ENCODE measurements around the gene NTN5.
"Not testable (repeated sequence)": the region's sequence is repeated elsewhere in the genome, so short reads cannot be mapped to it uniquely, and the experiment has no call there.

Gene NTN5

DNA sequence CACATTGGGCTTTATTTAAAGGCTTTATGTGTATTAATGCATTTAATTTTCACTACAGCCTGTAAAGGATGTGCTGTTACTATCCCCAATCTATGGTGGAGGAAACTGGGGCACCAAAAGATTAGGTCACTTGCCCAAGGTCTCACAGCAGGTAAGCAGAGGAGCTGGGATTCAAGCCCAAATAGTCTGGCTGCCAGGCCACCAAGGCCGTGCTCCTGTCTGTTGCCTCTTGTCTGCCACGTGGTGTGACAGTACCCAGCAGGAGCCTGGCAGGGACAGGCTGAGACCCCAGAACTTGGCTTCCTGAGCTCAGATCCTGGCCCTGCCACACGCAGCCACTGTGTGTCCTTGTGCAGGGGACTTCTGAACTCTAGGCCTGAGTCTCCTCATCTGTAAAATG, 4.5 kb downstream of the NTN5 start:
- no peak for DNase-seq

GRCh38 chr19:48665786-48666185, 7.0 kb downstream of the NTN5 start:
- DNase-seq = no peak

DNA sequence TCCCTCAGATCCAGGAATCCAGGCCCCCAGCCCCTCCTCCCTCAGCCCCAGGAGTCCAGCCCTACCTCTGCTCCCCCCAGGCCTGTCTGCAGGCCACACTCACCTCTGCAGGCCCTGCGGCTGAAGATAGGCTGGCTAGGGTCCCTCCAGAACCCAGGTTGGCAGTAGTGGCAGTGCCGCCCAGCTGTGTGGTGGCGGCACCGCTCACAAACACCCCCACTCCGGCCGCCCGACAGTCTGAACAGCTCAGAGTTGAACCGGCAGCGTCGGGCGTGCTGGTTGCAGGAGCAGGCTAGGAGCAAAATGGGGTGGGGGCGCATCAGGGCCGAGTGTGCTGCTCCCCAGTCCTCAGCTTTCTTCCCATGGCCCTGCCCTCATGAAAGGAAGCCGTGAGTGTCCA, 8.3 kb downstream of the NTN5 start:
- DNase-seq = no peak

GRCh38 chr19:48663667-48664066, 9.2 kb downstream of the NTN5 start:
- no peak for DNase-seq

DNA sequence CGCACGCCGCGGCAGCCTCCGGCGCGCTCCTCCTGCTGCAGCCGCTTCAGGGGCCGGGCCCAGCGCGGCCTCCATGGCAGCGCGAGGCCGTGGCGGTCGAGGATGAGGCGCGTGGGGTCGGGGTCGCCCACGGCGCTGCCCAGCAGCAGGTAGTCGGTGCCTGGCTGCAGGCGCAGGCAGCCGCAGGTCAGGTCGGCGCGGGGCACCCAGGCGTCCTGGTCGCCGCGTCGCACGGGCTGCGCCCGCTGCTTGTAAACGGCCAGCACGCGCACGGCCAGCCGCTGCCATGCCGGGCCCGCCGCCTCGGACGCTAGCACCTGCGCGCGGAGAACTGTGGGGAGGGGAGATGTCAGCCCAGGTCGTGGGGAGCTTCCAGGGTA, 11.1 kb downstream of the NTN5 start:
- DNase-seq = no peak

- peak; percentile 88 for DNase-seq
Observed at GRCh38 chr19:48660852-48661710, 11.7 kb downstream of the NTN5 start.

DNA sequence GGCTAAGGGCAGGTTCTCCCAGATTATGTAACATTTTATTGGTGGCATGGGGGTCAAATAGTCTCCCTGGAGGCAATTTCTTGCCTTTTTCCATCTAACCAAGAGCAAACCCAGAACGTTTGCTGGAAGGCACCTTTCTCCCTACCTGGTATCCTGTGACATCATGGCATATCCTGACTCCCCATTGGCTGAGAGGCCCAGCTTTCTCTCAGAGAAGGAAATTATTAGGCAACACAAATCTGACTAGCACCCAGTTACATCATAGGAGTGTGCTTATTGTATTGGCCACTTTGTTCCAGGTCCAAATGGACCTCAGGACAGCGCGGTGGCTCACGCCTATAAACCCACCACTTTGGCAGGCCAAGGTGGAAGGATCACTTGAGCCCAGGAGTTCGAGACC, 13.0 kb downstream of the NTN5 start:
- DNase-seq = no peak

- DNase-seq = no peak
Observed at GRCh38 chr19:48658483-48658882, 14.3 kb downstream of the NTN5 start.

GRCh38 chr19:48657828-48658227, 15.0 kb downstream of the NTN5 start:
- not testable (repeated sequence) for DNase-seq

- DNase-seq = peak; percentile 90
Observed at GRCh38 chr19:48656840-48657474, 15.9 kb downstream of the NTN5 start.

GRCh38 chr19:48654299-48655059, 18.3 kb downstream of the NTN5 start:
- DNase-seq = no peak

- DNase-seq = no peak
Observed at GRCh38 chr19:48651683-48652048, 21.2 kb downstream of the NTN5 start.

DNA sequence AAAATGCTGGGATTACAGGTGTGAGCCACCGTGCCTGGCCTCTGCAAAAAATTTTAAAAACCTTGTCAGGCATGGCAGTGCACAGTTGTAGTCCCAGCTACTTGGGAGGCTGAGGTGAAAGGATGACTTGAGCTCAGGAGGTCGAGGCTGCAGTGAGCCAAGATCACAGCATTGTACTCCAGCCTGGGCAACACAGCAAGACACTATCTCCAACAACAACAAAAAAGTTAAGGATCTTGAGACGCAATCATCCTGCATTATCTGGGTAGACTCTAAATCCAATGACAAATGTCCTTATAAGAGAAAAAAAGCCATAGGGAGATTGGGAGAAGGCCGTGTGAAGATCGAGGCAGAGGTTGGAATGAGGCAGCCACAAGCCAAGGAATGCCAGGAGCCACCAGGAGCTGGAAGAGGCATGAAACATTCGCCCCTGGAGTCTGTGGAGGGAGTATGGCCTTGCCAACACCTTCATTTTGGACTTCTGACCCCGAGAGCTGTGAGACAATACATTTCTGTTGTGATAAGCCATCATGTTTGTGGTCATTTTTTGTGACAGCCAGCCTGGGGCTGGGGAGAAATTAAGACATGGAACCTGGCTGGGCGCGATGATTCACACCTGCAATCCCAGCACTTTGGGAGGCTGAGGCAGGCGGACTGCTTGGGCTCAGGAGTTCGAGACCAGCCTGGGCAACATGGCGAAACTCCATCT, 21.7 kb downstream of the NTN5 start:
- no peak for DNase-seq

DNA sequence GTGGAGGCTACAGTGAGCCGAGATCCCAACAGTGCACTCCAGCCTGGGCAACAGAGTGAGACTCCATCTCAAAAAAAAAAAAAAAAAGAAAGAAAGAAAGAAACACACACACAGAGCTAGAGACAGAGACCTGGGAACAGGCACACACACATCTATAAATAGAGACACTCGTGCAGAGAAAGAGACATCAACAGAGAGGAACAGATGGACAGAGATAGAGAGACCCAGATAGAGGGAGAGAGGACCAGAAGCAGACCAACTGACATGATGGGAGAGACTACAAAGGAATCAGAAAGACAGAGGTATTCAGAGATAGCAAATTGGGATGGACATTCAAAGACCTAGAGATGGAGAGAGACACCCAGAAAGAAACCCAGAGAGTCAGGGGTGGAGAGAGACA, 24.7 kb downstream of the NTN5 start:
- no peak for DNase-seq

DNA sequence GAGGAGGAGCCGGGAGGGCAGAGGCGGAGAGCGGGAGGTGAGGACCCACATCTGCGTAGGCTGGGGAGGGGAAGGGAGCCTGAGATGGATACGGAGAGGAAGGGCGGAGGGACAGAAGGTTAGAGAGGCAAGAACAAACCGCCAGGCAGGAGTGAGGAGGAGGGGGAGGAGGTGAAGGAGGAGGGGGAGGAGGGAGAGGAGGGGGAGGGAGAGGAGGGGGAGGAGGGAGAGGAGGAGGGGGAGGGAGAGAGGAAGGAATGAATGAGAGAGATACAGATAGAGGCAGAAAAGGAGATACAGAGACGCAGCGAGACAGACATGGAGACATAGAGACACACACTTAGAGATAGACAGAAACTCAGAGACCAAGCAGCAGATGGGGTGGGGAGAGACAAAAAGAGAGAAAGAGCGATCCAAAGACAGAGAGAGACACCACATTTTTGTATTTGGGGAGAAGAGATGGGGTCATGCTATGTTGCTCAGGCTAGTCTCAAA, 26.0 kb downstream of the NTN5 start:
- no peak for DNase-seq

DNA sequence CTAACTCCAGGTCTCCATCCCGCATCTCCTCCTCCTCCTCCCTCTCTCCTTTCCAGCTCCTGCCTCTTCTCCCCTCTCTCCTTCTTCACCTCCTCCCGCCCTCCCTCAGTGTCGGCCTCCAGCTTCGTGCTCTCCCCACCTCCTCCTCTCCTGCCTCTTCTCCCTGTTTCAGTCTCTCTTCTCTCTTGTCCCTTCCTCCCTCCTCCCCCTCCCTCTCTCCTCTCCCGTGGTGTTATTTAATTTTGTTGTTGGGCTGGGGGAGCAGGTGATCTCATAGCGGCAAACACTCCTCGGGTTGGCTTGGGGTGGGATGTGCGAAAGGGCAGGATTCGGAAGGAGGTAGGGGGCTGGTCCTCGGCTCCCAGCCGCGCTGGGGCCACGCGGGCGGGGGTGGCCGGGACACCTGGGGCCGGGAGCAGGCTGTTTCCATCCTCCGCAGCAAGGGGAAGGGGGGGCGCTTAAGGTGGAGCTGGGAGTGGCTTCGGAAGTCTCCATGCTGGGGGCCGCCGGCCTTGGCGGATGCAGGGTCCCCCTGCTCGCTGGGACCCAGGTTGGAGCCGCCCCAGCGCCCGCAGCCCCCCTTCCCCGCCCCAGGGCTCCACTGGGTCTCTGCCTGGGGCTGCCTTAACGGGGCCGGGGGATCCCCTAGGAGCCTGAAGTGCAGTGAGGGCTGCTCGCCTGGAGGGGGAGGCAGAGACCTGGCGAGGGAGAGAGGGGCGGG, 26.7 kb downstream of the NTN5 start, which contains the start of gene CA11:
CA11 (minus strand) TSS at position 187 of the 721 bp plus-strand sequence. CDS start 555 bp downstream, outside the sequence.
- peak; percentile 79 for DNase-seq

DNA sequence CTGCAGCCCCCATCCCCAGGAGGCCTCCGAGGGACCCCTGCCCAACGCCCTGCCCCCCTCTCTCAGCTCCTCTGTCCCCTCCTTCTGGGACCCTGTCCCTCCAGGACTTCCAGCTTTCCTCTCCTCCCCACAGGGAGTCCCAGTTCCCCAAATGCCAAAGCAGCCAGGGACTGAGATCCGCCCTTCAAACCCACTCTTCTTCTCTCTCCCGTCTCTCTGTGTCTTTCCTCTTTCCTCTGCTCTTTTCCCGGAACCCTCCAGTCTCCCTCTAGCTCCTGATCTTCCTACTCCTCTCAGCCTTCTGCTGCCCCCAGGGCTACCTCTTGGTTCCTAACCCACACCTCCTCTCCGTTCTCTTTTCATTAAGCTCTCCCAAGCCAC, 27.2 kb downstream of the NTN5 start:
- DNase-seq = no peak

DNA sequence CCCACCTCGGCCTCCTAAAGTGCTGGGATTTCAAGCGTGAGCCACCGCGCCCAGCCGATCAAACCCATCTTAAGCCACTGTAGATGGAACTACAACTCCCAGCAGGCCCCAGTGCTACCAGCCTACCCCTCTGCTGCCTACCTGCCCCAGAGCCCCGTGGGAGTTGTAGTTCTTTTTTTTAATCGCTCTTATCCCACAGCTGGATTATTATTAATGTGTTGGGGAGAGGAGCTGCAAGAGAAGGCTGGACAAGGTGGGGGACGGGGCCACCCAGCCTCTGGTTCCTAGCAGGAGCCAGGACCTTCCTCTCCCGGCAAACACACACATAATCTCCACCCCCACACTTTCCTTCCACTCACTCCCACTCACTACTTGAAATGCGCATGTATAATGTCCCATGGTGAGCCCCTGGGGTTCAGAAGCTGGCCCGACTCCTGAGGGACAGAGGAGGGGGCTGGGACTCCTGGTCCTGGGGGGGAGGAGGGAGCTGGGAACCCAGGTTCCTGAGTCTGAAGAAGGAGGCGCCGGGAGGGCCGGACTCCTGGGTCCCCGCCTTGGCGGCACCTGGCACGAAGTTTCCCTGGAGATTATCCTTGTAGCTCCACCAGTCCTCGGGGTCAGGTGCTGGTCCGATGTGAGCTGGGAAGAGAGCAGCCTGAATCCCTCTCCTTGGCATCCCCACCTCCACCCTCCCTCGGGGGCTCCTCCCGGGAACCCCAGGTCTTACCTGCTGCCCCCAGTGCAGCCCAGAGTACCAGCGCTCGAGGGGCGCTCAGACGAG, 27.8 kb downstream of the NTN5 start:
- DNase-seq = peak; percentile 60

GRCh38 chr19:48644355-48644754, 28.5 kb downstream of the NTN5 start:
- DNase-seq = no peak

GRCh38 chr19:48642862-48643261, 30.0 kb downstream of the NTN5 start:
- no peak for DNase-seq

DNA sequence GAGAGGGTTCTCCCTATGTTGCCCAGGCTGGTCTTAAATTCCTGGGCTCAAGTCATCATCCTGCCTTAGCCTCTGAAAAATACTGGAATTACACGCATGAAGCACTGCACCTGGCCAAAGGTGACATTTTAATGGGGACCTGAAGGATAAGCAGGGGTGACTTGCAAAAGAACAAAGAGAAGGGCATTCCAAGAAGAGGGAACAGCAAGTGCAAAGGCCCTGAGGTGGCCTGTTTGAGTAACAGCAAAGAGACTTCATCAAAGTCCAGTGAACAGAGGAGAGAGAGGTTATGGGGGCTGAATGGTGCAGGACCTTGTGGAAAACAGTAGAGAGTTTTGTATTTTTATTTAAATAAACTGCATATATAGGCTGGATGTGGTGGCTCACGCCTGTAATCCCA, 31.0 kb downstream of the NTN5 start:
- DNase-seq = no peak

Data from fibroblast of skin of right biceps (primary cell).